Measurements from ENCODE around the gene MT1M.

MT1M gene

GRCh38 chr16:56647641-56648431 is 15.4 kb downstream of the MT1M start:
- Histone ChIP-seq H3K9ac (ENCODE audit: low read length) (no peak overlapping the region), H3K4me2 (ENCODE audit: low read length) (no peak overlapping the region), H3K36me3 (ENCODE audit: insufficient read depth, low read length) (no peaks in the 10 kb centered on the region), H3K27ac (ENCODE audit: low read depth, low read length, poor library complexity, severe bottlenecking) (no peak overlapping the region), H2AFZ (ENCODE audit: low read length) (no peak overlapping the region), H3K79me2 (ENCODE audit: insufficient read depth, low read length) (no peaks in the 10 kb centered on the region), H3K4me3 (ENCODE audit: low read depth, low read length, poor library complexity, severe bottlenecking) (no peak overlapping the region), H3K9me2 (ENCODE audit: low read depth, low read length) (no peaks in the 10 kb centered on the region), H3K9me3 (ENCODE audit: low read length) (no peaks in the 10 kb centered on the region), H3K27me3 (ENCODE audit: insufficient read depth, low read length) (0 out of 2 replicates have a peak, but pooled peaks cover 4% of the 10 kb centered on the region), H4K20me1 (ENCODE audit: insufficient read depth, low read length) (no peaks in the 10 kb centered on the region), H3F3A (ENCODE audit: insufficient read depth, low read length) (no peaks in the 10 kb centered on the region), H3K4me1 (ENCODE audit: insufficient read depth, low read length, severe bottlenecking) (peaks cover 4% of the 10 kb centered on the region)
- TF ChIP-seq, protein P1, sequence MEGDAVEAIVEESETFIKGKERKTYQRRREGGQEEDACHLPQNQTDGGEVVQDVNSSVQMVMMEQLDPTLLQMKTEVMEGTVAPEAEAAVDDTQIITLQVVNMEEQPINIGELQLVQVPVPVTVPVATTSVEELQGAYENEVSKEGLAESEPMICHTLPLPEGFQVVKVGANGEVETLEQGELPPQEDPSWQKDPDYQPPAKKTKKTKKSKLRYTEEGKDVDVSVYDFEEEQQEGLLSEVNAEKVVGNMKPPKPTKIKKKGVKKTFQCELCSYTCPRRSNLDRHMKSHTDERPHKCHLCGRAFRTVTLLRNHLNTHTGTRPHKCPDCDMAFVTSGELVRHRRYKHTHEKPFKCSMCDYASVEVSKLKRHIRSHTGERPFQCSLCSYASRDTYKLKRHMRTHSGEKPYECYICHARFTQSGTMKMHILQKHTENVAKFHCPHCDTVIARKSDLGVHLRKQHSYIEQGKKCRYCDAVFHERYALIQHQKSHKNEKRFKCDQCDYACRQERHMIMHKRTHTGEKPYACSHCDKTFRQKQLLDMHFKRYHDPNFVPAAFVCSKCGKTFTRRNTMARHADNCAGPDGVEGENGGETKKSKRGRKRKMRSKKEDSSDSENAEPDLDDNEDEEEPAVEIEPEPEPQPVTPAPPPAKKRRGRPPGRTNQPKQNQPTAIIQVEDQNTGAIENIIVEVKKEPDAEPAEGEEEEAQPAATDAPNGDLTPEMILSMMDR (IDR thresholded peaks at IDR 0.05; ENCODE audit: low read length), result no peak
- no peak for TF ChIP-seq EZH2 (IDR thresholded peaks at IDR 0.05; ENCODE audit: borderline replicate concordance, low read length)

DNA sequence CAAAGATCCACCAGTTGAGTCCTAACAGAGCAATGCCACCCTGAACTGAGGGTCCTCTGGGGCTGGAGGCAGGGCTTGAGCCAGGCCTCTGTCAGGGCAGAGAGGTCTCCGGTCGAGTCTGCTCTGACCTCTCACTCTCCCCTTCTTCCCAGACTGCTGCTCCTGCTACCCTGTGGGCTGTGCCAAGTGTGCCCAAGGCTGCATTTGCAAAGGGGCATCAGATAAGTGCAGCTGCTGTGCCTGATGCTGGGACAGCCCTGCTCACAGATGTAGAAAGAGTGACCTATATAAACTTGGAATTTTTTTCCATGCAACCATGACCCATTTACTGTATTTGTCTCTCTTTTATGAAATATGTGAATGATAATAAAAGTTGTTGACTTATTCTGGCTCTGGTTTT is 16.8 kb downstream of the MT1M start:
- Histone ChIP-seq H3K4me2 (ENCODE audit: low read length) (no peak overlapping the region), H2AFZ (ENCODE audit: low read length) (no peak overlapping the region), H3K79me2 (ENCODE audit: insufficient read depth, low read length) (no peaks in the 10 kb centered on the region), H4K20me1 (ENCODE audit: insufficient read depth, low read length) (no peaks in the 10 kb centered on the region), H3K27me3 (ENCODE audit: insufficient read depth, low read length) (peaks cover 7% of the 10 kb centered on the region; the same call in 1 of the 2 replicates), H3K27ac (ENCODE audit: low read depth, low read length, poor library complexity, severe bottlenecking) (no peak overlapping the region), H3K9me3 (ENCODE audit: low read length) (no peaks in the 10 kb centered on the region), H3K36me3 (ENCODE audit: insufficient read depth, low read length) (no peaks in the 10 kb centered on the region), H3F3A (ENCODE audit: insufficient read depth, low read length) (no peaks in the 10 kb centered on the region), H3K9ac (ENCODE audit: low read length) (no peak overlapping the region), H3K9me2 (ENCODE audit: low read depth, low read length) (no peaks in the 10 kb centered on the region), H3K4me3 (ENCODE audit: low read depth, low read length, poor library complexity, severe bottlenecking) (no peak overlapping the region), H3K4me1 (ENCODE audit: insufficient read depth, low read length, severe bottlenecking) (peaks cover 10% of the 10 kb centered on the region)
- TF ChIP-seq, protein P1 (IDR thresholded peaks at IDR 0.05; ENCODE audit: low read length), result no peak
- no peak for TF ChIP-seq EZH2 (IDR thresholded peaks at IDR 0.05; ENCODE audit: borderline replicate concordance, low read length)

DNA sequence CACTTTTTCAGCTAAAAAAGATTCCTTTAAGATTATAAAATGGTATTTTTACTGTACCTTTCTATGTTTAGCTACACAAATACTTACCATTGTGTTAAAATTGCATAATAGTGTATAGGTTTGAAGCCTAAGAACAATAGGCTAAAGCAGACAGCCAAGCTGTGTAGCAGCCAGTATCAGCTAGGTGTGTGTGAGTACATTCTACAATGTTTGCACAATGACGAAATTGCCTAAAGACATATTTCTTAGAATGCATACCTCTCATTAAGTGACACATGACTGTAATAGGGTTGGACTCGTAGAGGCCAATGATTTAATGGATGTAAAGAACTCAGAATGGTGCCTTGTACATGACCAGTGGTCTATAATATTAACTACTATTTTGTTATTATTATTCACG is 17.4 kb downstream of the MT1M start:
- no peaks in the 10 kb centered on the region for H3K36me3 ChIP-seq (ENCODE audit: insufficient read depth, low read length)
- no peaks in the 10 kb centered on the region for H4K20me1 ChIP-seq (ENCODE audit: insufficient read depth, low read length)
- TF ChIP-seq, protein P1 (IDR thresholded peaks at IDR 0.05; ENCODE audit: low read length), result no peak
- TF ChIP-seq EZH2 (IDR thresholded peaks at IDR 0.05; ENCODE audit: borderline replicate concordance, low read length), result no peak
- peaks cover 7% of the 10 kb centered on the region; the same call in 1 of the 2 replicates for H3K27me3 ChIP-seq (ENCODE audit: insufficient read depth, low read length)
- H3K27ac ChIP-seq (ENCODE audit: low read depth, low read length, poor library complexity, severe bottlenecking), result no peak overlapping the region
- H2AFZ ChIP-seq (ENCODE audit: low read length), result no peak overlapping the region
- H3K9me2 ChIP-seq (ENCODE audit: low read depth, low read length), result no peaks in the 10 kb centered on the region
- no peak overlapping the region for H3K9ac ChIP-seq (ENCODE audit: low read length)
- no peaks in the 10 kb centered on the region for H3K79me2 ChIP-seq (ENCODE audit: insufficient read depth, low read length)
- H3F3A ChIP-seq (ENCODE audit: insufficient read depth, low read length), result no peaks in the 10 kb centered on the region
- H3K4me3 ChIP-seq (ENCODE audit: low read depth, low read length, poor library complexity, severe bottlenecking), result no peak overlapping the region
- no peak overlapping the region for H3K4me2 ChIP-seq (ENCODE audit: low read length)
- H3K4me1 ChIP-seq (ENCODE audit: insufficient read depth, low read length, severe bottlenecking), result peaks cover 10% of the 10 kb centered on the region
- no peaks in the 10 kb centered on the region for H3K9me3 ChIP-seq (ENCODE audit: low read length)
